ENCODE data around the gene WDR76.
"Not testable (repeated sequence)": the region's sequence is repeated elsewhere in the genome, so short reads cannot be mapped to it uniquely, and the experiment has no call there.

WDR76 gene

GRCh38 chr15:43851251-43851650 lies 24.4 kb downstream of the WDR76 start:
- DNase-seq (ENCODE audit: low read depth) = no peak
- TF ChIP-seq CTCF (IDR thresholded peaks at IDR 0.05; ENCODE audit: insufficient read depth, low read depth, low read length, missing control alignments) = no peak

GRCh38 chr15:43852607-43853006 lies 25.8 kb downstream of the WDR76 start:
- TF ChIP-seq CTCF (IDR thresholded peaks at IDR 0.05; ENCODE audit: insufficient read depth, low read depth, low read length, missing control alignments) = no peak
- DNase-seq (ENCODE audit: low read depth) = no peak
- H3K4me3 ChIP-seq (ENCODE audit: low read depth, low read length) = no peak overlapping the region

More at GRCh38 chr15:43851251-43851650, 24.4 kb downstream of the WDR76 start:
- no peak overlapping the region for H3K4me3 ChIP-seq (ENCODE audit: low read depth, low read length)

- TF ChIP-seq CTCF (IDR thresholded peaks at IDR 0.05; ENCODE audit: insufficient read depth, low read depth, low read length, missing control alignments) = no peak
- no peak overlapping the region for H3K4me3 ChIP-seq (ENCODE audit: low read depth, low read length)
- no peak for DNase-seq (ENCODE audit: low read depth)
These were observed 28.0 kb downstream of the WDR76 start for GRCh38 chr15:43854801-43855200.

GRCh38 chr15:43859546-43859945 lies 32.7 kb downstream of the WDR76 start:
- no peak for TF ChIP-seq CTCF (IDR thresholded peaks at IDR 0.05; ENCODE audit: insufficient read depth, low read depth, low read length, missing control alignments)
- H3K4me3 ChIP-seq (ENCODE audit: low read depth, low read length) = no peak overlapping the region
- no peak for DNase-seq (ENCODE audit: low read depth)

GRCh38 chr15:43866636-43867035 lies 39.8 kb downstream of the WDR76 start:
- not testable (repeated sequence) for H3K4me3 ChIP-seq (ENCODE audit: low read depth, low read length); DNase-seq (ENCODE audit: low read depth)

GRCh38 chr15:43867096-43867495 lies 40.3 kb downstream of the WDR76 start:
- DNase-seq (ENCODE audit: low read depth) = no peak
- no peak for TF ChIP-seq CTCF (IDR thresholded peaks at IDR 0.05; ENCODE audit: insufficient read depth, low read depth, low read length, missing control alignments)
- no peak overlapping the region for H3K4me3 ChIP-seq (ENCODE audit: low read depth, low read length)

- H3K4me3 ChIP-seq (ENCODE audit: low read depth, low read length) = no peak overlapping the region
- no peak for TF ChIP-seq CTCF (IDR thresholded peaks at IDR 0.05; ENCODE audit: insufficient read depth, low read depth, low read length, missing control alignments)
- DNase-seq (ENCODE audit: low read depth) = no peak
These were observed 41.6 kb downstream of the WDR76 start for GRCh38 chr15:43868406-43868805.
